ENCODE measurements around the gene TCTN2. TPM values are rescaled to one million over a fixed set of nuclear protein-coding genes. Genes with fewer than 3 reads are reported as not detected.
A peak's percentile ranks its signal among the peaks of the same experiment; 100 is the strongest.

Gene TCTN2
- total and polyA plus RNA-seq, 10 of the 15 experiments (the other 5 are each of a cell fraction or from before 2014, with no cell fraction given) = 0.55 to 5.5 (median 3.3) TPM

- TF ChIP-seq EP300 (IDR thresholded peaks at IDR 0.05; ENCODE audit: borderline replicate concordance in 1 of 2, control insufficient read depth in 1 of 2, low read depth in 2 of 2, low read length in 2 of 2) (no peak; a peak in 1 of 4 replicates), PML (IDR thresholded peaks at IDR 0.05; ENCODE audit: low read length) (no peak), EZH2 (IDR thresholded peaks at IDR 0.05; ENCODE audit: borderline replicate concordance, control insufficient read depth, low read depth, low read length) (no peak), E4F1 (IDR thresholded peaks at IDR 0.05; ENCODE audit: borderline replicate concordance, partially characterized antibody) (no peak), IKZF1 (conservative IDR thresholded peaks at IDR 0.05) (no peak; the same call in 1 of the 2 replicates), MEF2B (IDR thresholded peaks at IDR 0.05; ENCODE audit: partially characterized antibody, poor library complexity, severe bottlenecking) (peak; percentile 78), MTA2 (IDR thresholded peaks at IDR 0.05; ENCODE audit: low read depth) (0 out of 2 replicates have a peak, but pooled peaks have one; percentile 22), CBX5 (IDR thresholded peaks at IDR 0.05; ENCODE audit: low read depth) (no peak), EGR1 (IDR thresholded peaks at IDR 0.05; ENCODE audit: borderline replicate concordance in 1 of 2, low read depth in 2 of 2, low read length in 2 of 2) (no peak), POLR2AphosphoS5 (IDR thresholded peaks at IDR 0.05; ENCODE audit: low read length) (no peak), CEBPB (IDR thresholded peaks at IDR 0.05; ENCODE audit: borderline replicate concordance in 1 of 2, low read depth in 2 of 2, low read length in 2 of 2) (no peak), NFXL1 (IDR thresholded peaks at IDR 0.05; ENCODE audit: borderline replicate concordance) (no peak), CBFB (IDR thresholded peaks at IDR 0.05; ENCODE audit: low read depth) (peak; percentile 42; the same call in 1 of the 2 replicates), IRF4 (IDR thresholded peaks at IDR 0.05; ENCODE audit: low read depth, low read length) (no peak), ATF7 (IDR thresholded peaks at IDR 0.05; ENCODE audit: low read depth) (peak; percentile 55), ESRRA (IDR thresholded peaks at IDR 0.05; ENCODE audit: low read length) (no peak), TCF7 (IDR thresholded peaks at IDR 0.05; ENCODE audit: borderline replicate concordance) (no peak)
- TF ChIP-seq, protein P1, sequence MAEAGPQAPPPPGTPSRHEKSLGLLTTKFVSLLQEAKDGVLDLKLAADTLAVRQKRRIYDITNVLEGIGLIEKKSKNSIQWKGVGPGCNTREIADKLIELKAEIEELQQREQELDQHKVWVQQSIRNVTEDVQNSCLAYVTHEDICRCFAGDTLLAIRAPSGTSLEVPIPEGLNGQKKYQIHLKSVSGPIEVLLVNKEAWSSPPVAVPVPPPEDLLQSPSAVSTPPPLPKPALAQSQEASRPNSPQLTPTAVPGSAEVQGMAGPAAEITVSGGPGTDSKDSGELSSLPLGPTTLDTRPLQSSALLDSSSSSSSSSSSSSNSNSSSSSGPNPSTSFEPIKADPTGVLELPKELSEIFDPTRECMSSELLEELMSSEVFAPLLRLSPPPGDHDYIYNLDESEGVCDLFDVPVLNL (IDR thresholded peaks at IDR 0.05; ENCODE audit: low read depth, low read length) = no peak
- TF ChIP-seq, protein P2, sequence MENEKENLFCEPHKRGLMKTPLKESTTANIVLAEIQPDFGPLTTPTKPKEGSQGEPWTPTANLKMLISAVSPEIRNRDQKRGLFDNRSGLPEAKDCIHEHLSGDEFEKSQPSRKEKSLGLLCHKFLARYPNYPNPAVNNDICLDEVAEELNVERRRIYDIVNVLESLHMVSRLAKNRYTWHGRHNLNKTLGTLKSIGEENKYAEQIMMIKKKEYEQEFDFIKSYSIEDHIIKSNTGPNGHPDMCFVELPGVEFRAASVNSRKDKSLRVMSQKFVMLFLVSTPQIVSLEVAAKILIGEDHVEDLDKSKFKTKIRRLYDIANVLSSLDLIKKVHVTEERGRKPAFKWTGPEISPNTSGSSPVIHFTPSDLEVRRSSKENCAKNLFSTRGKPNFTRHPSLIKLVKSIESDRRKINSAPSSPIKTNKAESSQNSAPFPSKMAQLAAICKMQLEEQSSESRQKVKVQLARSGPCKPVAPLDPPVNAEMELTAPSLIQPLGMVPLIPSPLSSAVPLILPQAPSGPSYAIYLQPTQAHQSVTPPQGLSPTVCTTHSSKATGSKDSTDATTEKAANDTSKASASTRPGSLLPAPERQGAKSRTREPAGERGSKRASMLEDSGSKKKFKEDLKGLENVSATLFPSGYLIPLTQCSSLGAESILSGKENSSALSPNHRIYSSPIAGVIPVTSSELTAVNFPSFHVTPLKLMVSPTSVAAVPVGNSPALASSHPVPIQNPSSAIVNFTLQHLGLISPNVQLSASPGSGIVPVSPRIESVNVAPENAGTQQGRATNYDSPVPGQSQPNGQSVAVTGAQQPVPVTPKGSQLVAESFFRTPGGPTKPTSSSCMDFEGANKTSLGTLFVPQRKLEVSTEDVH (IDR thresholded peaks at IDR 0.05; ENCODE audit: low read depth, partially characterized antibody) = no peak
- TF ChIP-seq, protein P3, sequence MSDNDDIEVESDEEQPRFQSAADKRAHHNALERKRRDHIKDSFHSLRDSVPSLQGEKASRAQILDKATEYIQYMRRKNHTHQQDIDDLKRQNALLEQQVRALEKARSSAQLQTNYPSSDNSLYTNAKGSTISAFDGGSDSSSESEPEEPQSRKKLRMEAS (IDR thresholded peaks at IDR 0.05; ENCODE audit: low read depth, low read length) = peak; percentile 42; the same call in 1 of the 2 replicates
- TF ChIP-seq, protein P4, sequence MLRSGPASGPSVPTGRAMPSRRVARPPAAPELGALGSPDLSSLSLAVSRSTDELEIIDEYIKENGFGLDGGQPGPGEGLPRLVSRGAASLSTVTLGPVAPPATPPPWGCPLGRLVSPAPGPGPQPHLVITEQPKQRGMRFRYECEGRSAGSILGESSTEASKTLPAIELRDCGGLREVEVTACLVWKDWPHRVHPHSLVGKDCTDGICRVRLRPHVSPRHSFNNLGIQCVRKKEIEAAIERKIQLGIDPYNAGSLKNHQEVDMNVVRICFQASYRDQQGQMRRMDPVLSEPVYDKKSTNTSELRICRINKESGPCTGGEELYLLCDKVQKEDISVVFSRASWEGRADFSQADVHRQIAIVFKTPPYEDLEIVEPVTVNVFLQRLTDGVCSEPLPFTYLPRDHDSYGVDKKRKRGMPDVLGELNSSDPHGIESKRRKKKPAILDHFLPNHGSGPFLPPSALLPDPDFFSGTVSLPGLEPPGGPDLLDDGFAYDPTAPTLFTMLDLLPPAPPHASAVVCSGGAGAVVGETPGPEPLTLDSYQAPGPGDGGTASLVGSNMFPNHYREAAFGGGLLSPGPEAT (IDR thresholded peaks at IDR 0.05; ENCODE audit: low read depth) = peak; percentile 19; the same call in 1 of the 2 replicates
Measured at GRCh38 chr12:123655420-123655819, 15.5 kb upstream of the TCTN2 start (continued).
